HL-60 (cell line): Measurements from ENCODE around the gene KLHL3.

Source experiments
- GABPA ChIP-seq: IDR thresholded peaks from 2 replicates; pipeline ENCODE4 v1.6.1; 2012; ENCODE audit warnings: low read depth
- TF ChIP-seq, protein P1 (sequence below): IDR thresholded peaks from one replicate; pipeline ENCODE4 v1.5.1; 2011; ENCODE audit warnings: low read length, control low read depth, inconsistent platforms; ENCODE audit not compliant: insufficient read depth

DNA sequence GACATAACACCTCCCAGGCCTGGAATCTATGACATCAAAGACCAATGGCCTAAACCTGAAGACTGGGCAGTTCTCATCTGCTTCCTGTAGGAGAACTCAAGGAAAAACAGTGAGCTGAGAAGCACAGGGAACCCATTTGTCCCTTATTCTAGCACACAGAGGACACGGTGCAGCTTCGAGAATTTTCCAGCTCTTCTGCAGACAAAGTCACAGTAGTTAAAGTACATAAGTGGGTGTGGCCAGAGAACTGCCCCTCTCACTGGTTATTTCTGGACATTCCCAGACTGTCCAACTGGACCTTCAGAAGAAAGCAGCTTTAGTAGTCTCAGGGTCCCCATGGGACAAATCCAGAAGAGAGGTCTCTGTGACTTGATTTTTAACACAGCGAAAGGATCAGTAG lies 114.6 kb downstream of the KLHL3 start:
- TF ChIP-seq, protein P1, sequence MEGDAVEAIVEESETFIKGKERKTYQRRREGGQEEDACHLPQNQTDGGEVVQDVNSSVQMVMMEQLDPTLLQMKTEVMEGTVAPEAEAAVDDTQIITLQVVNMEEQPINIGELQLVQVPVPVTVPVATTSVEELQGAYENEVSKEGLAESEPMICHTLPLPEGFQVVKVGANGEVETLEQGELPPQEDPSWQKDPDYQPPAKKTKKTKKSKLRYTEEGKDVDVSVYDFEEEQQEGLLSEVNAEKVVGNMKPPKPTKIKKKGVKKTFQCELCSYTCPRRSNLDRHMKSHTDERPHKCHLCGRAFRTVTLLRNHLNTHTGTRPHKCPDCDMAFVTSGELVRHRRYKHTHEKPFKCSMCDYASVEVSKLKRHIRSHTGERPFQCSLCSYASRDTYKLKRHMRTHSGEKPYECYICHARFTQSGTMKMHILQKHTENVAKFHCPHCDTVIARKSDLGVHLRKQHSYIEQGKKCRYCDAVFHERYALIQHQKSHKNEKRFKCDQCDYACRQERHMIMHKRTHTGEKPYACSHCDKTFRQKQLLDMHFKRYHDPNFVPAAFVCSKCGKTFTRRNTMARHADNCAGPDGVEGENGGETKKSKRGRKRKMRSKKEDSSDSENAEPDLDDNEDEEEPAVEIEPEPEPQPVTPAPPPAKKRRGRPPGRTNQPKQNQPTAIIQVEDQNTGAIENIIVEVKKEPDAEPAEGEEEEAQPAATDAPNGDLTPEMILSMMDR: no peak
- no peak for TF ChIP-seq GABPA
